Cardiac fibroblast (primary cell): ENCODE results near the gene TYRO3.
A peak's percentile ranks its signal among the peaks of the same experiment; 100 is the strongest.

Source experiments
- DNase-seq, 2 donors: peaks; one replicate each; pipeline versions ENCODE4 v3.0.0 to v3.0.0-alpha.2; 2010; ENCODE audit warnings: low read depth in 2 of 2
- H3K4me3 ChIP-seq, 2 donors: replicated peaks in 1 of 2; 1 replicate in 1 of 2; 2 replicates in 1 of 2; pipeline ENCODE4 v1.5.1; 2011; ENCODE audit warnings: low read depth in 2 of 2, low read length in 2 of 2, mild to moderate bottlenecking in 2 of 2, moderate library complexity in 1 of 2
- TF ChIP-seq, protein P1 (sequence below): IDR thresholded peaks from one replicate; pipeline ENCODE4 v1.5.1; 2011; ENCODE audit warnings: low read depth, mild to moderate bottlenecking, low read length, inconsistent platforms

Gene TYRO3

DNA sequence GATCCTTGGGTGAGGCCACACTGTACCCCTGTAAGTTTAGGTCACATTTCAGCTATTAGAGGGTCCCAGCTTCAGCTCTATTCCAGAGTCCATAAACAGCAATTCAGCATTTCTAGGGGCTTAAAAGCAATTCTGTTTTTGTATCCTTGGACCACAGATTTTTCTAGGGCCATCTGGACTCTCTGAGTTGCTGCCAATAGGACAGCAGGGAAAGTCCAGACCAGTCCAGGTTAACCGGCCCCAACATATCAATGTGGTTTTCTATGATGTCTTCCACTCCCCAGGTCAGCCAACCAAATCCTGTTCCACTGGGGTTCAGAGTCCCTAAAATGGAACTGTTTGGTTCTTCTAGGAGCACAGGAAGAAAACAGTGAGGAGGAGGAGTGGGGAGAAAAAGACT, 40.0 kb downstream of the TYRO3 start:
- H3K4me3 ChIP-seq = no peak overlapping the region
- no peak for DNase-seq
- TF ChIP-seq, protein P1, sequence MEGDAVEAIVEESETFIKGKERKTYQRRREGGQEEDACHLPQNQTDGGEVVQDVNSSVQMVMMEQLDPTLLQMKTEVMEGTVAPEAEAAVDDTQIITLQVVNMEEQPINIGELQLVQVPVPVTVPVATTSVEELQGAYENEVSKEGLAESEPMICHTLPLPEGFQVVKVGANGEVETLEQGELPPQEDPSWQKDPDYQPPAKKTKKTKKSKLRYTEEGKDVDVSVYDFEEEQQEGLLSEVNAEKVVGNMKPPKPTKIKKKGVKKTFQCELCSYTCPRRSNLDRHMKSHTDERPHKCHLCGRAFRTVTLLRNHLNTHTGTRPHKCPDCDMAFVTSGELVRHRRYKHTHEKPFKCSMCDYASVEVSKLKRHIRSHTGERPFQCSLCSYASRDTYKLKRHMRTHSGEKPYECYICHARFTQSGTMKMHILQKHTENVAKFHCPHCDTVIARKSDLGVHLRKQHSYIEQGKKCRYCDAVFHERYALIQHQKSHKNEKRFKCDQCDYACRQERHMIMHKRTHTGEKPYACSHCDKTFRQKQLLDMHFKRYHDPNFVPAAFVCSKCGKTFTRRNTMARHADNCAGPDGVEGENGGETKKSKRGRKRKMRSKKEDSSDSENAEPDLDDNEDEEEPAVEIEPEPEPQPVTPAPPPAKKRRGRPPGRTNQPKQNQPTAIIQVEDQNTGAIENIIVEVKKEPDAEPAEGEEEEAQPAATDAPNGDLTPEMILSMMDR = no peak

DNA sequence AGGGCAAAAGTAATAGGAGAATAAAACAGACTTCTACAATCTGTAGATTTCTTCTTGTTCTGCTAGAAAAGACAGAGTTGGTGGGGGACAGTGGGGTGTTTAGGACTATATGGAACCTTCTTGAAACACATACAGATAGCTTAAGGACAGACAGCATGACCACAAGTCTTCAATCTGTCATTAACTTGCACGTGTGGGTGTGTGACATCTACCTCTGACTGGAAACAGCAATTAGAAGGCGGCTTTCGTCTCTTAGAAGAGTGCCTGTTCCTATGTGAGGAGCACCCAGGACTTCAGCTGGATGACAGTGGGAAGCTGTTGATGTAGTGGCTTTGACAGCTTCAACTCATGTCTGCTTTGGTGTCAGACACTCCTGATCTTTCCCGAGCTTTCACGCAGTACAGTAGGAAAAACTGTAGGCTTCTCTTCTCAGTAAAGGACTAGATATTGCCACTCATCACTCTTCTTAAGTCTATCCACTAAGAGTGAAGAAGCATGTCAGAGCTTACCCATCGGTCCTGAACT, 44.5 kb downstream of the TYRO3 start:
- H3K4me3 ChIP-seq = no peak overlapping the region
- TF ChIP-seq, protein P1 = no peak
- DNase-seq = no peak

DNA sequence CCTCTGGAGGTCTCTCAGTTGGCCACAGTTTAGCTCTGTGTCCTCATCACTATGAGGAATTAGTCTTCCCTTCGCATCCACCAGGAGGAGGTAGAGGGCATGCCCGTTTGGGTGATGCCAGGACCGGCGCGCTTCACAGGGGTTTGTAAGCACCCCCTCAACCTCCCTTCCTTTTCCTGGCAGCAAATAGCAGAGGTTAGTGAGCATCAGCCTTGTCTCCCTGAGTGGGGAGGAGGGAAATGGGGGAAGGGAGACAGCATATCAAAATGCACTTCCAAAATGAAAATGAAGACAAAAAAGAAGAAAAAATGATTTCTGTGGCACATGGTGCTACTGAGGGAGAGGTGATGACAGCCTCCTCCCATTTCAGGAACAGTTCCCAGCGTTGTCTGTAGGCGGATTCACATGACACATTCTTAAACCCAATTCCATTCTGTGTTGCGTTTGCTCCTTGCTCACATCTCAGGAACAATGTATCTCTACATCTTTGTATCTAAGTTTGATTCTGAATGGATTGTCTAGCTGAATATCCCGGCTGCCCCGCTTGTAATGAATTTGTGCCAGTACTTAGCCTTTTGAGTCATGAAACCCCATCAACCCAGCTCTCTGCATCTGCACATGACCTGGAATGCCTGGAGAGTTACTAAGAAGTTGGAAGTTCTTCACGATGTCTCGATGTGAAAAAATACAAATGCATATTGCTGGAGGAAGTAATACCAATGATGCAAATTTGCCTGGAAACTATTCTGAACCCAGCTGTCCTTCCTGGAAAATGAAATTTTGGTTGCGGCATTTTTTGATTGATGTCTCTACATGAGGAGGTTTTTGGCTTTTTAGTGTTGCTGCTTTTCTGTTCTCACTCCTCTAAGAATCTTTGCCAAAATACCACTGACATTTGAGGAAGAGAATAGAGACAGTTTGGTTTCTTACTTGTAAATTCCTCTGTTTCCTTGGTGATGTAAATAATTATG, 45.2 kb downstream of the TYRO3 start:
- H3K4me3 ChIP-seq = peak overlapping the region; percentile 21 to 37
- DNase-seq = peak; percentile 90 to 91
- TF ChIP-seq, protein P1 = peak; percentile 84

DNA sequence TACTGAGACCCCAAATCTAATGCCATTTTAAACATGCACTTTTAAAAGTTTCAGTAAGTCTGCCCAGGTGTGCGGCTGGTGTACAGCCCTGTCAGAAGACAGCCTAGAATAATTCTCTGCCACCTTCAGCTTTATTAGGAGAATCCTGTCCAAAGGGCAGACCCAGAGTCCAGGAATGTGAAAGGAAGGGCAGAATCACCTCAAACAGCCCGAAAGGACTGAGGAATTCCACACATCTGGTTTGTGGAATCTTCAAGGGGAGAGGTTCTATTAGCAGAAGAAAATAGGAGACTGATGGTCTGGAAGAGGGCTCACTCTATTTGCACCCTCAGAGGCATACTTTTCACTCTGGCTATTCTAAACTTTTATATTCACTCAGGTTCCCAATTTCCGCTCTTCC, 46.6 kb downstream of the TYRO3 start:
- TF ChIP-seq, protein P1 = no peak
- DNase-seq = no peak
- no peak overlapping the region for H3K4me3 ChIP-seq

DNA sequence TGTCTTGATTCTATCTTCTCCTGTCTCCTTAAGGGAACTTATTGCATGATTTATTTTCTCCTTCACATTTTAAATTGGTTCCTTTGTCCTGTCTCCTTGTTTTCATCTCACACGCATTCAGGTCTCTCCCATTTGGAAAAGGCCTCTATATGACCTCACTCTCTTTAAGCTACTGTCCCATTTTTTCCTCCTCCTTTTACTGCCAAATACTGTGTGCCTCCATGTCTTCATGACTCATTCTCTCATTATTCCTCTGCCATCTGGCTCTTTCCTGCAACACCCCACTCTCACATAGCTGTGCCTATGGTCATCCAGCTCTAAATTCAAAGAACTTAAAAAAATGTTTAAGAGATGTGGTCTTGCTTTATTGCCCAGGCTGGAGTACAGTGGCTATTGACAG, 48.0 kb downstream of the TYRO3 start:
- no peak overlapping the region for H3K4me3 ChIP-seq
- peak; percentile 87 to 92 for DNase-seq
- TF ChIP-seq, protein P1 = no peak

DNA sequence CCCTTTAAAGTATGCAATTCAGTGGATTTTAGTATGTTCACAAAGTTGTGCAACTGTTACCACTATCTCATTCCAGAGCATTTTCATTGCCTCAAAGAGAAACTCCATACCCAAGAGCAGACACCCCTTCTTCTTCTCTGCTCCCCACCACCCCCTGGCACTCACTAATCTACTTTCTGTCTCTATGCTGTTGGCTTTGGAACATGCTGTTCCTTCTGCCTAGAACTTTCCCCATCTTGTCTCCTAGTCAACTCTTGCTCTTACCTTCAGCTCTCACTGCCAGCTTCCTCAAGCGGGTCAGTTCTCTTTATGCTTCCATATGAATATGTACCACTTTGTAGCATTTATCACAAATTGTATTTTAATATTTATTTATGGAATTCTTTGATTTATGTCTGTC, 50.1 kb downstream of the TYRO3 start:
- TF ChIP-seq, protein P1 = no peak
- H3K4me3 ChIP-seq = no peak overlapping the region
- DNase-seq = no peak
